GM19372 (cell line): Measurements from ENCODE around the gene PPP4R4.
"Not testable (repeated sequence)": the region's sequence is repeated elsewhere in the genome, so short reads cannot be mapped to it uniquely, and the experiment has no call there.

ENCODE experiments used
- ATAC-seq: cut with Tn5 transposase; IDR thresholded peaks from one replicate; pipeline ENCODE4 v1.9.1; 2021; ENCODE audit warnings: mild to moderate bottlenecking, low read depth, moderate library complexity; ENCODE audit not compliant: unreplicated experiment

The PPP4R4 gene

DNA sequence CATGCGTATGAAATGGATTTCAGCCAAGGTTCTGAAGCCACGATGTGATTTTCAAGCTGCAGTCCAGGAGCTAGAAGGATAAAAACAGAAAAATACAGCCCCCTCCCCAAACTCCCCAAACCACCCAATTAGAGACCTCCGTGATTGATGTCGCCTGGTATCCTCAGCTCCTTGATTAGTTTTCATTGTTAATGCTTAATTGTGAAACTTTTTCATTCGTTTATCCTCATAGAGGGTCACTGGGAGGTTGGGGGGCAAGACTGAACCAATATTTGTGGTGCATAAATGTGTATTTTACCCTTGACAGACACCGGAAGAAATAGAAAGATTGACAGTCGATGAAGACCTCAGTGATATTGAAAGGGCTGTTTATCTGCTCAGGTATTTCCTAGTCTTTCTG, 1.6 kb downstream of the PPP4R4 start:
- ATAC-seq, result no peak

DNA sequence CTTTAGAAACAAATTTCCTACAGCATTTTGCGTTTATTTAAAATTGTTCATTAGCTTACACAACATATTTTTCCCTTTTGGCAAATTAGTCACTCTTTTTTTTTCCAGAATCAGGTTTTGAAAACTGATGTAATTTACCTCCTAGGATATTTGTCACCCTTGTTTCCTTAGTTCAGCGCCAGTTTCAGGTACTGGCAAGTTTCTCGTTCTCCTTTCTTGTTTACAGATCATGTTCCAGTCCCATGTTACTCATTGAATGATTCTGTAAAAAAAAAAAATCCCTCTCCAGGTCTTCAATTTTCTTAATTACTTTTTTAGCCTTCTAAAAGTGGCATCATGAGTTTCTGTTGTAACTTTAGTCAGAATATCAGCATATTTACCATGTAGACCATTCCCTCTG, 2.7 kb downstream of the PPP4R4 start:
- ATAC-seq, result no peak

DNA sequence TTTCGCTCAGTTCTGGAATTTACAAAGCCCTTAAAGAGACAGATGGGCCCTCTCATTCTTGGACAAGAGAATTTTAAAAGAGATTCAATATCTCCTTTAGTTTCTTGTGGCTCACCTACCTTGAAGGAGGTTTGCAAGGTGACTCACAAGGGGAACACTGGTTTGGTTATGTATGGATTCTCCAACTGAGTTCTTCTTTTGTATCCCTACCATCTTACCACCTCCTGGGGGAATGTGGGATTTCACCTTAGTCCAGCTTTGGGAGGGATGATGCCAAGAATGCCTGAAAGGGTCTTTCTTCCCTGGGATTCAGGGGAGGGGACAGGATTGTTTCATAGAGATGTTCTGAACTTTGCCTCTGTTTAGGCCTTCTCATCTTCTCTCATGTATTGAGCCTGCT, 3.7 kb downstream of the PPP4R4 start:
- no peak for ATAC-seq

DNA sequence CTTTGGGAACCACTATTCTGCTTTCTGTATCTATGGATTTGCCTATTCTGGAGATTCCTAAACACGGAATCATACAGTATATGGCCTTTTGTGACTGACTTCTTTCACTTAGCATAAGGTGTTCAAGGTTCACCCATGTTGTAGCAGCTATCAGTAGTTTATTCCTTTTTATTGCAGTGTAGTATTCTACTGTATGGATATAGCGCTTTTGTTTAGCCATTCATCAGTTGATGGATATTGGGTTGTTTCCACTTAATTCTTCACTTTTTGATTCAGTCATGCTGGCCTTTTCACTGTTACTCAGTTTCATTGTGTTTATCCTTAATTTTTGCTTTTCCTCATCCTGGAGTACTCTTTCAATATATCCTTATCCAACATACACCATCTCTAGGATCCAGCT, 5.1 kb downstream of the PPP4R4 start:
- ATAC-seq, result no peak

DNA sequence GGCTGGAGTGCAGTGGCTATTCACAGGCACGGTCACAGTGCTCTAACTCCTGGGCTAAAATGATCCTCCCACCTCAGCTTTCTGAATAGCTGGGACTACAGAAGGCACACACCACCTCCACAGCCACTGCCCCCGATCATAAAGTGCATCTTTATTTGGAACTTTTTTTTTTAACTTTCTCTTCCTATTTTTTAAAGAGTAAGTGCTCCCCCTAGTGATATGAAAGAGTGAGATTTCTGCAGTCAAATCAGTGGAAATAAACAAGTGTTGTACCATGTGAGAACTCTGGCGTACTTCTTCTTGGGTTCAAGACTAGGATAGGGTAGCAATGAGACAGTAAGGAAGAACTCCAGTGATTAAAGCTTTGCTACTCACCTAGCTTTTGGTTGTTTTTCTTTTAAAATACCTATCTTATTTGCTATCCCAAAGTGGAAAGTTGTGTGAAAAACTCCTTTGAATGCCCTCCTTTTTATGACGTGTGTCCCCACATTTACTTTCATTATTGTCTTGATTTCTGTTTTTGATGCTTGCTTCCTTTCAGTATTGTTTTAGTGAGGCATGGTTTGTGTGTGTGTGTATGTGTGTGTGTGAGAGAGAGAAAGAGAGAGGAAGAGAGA, 6.6 kb downstream of the PPP4R4 start:
- ATAC-seq, result peak; percentile 84

DNA sequence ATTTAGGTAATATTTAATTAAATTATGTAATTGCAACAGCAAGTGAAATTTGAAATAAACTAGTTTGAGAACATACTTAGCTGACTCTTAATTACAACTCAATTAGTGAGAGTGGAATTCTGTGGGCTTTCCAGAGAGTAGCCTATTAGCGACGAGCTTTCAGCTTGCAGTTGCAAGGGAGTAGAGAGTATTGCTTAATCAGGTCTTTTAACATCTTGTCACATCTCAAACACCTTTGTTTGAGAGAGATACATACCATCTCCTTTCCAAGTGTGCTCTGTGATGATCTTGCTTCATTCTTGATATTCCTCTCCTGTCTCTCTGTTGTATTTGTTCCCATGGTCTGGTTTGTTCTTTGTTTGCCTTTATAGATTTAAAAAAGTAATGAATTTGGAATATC, 7.7 kb downstream of the PPP4R4 start:
- ATAC-seq, result no peak

DNA sequence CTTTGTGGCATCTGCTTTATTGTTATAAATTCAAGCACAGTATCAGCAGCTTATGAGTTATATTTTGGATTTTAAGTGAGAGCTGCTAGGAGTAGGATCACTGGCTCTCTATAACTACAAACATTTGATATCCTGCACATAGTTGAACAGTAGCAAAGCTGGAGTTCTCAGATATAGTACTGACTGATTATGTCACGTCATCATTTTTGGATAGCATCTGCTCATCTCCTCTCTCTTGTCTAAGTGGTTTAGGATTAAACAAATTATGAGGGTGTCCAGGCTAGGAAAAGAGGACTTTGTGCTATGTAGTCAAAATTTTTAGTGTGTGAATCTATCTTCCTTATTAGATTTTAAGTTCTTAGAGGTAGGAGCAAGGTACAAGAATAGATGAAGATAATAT, 18.4 kb downstream of the PPP4R4 start:
- no peak for ATAC-seq

DNA sequence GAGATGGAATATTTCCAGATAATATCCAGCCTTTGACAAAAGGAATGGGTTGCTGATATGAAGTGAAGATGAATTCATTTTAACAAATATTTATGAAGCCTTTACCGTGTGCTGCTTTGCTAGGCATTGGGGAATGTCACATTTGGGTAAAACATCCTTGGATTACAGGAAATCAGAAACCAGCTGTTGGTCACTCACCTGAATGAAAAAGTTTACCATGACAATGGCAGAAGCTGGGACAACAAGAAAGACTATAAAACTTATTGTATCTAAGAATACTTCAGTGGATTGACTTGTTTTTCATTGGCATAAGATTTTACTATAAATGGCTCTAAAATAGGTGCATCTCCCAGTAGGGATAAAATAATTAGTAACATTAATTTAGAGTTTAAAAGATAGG, 19.7 kb downstream of the PPP4R4 start:
- no peak for ATAC-seq

DNA sequence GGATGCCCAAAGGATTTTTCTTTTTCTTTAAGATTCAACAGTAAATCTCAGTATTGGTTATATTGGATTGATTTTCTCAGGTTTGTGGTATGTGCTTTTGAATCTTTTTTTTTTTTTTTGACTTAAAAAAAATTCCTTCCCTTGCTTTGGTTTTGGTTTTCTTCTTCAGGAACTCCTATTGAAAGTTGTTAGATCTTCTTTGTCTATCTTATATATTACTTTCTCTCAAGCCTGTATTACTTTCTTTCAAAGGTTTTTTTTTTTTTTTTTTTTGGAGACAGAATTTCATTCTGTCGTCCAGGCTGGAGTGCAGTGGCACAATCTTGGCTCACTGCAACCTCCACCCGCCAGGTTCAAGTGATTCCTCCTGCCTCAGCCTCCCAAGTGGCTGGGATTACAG, 21.9 kb downstream of the PPP4R4 start:
- ATAC-seq, result no peak

DNA sequence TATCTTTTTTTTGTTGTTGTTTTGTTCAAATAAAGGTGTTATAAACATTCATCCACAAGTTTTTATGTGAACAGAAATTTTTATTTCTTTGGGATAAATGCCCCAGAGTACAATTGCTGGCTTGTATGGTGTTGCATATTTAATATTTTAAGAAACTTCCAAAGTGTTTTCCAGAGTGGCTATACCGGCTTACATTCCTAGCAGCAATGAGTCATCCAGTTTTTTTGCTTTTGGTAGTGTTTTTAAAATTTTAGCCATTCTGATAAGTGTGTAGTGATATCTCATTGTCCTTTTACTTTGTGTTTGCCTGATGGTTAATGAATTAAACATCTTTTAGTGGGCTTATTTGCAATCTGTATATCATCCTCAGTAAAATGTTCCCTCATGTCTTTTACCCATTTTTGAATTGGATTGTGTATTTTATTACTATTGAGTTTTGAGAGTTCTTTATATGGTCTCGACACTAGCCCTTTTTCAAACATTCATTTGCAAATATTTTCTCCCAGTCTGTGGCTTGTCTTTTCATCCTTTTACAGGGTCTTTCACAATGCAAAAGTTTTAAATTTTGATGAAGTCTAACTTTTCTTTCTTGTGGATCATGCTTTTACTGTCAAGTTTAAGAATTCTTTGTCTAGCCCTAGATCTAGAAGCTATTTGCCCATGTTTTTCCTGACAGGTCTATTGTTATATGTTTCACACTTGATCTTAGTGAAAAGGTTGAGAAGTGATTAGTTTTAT, 29.5 kb downstream of the PPP4R4 start:
- ATAC-seq, result no peak

DNA sequence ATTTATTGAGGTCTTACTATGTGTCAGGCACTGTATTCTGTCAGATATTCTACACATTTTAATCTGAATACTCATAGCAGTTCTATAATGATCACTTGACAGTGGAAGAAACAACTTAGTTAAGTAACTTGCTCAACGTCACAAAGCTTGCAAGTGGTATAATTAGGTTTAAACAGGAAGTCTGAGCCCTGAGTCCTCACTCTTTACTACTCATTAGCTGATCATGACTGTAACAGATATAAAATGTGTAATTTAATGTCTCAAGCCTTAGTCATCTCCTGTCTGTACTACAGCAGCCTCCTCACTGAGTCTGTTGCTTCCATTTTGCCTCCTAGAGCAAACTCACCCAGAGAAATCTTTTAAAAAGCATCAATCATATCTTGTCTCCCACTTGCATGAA, 38.9 kb downstream of the PPP4R4 start:
- ATAC-seq, result no peak

DNA sequence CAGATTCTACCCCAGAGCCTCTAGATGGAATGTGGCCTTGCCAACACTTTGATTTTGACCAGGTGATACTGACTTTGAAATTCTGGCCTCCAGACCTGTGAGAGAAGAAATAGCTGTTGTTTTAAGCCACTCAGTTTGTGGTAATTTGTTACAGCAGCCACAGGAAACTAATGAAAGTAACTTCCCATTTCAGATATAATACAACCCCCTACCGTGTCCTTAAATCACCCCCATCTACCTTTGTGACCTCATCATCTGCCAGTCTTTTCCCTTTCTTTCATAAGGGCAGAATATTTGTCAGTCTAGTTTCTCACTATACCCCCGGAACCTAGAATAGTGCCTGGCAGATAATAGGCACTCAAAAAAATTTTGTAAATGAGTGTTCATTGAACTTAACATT, 39.6 kb downstream of the PPP4R4 start:
- no peak for ATAC-seq

DNA sequence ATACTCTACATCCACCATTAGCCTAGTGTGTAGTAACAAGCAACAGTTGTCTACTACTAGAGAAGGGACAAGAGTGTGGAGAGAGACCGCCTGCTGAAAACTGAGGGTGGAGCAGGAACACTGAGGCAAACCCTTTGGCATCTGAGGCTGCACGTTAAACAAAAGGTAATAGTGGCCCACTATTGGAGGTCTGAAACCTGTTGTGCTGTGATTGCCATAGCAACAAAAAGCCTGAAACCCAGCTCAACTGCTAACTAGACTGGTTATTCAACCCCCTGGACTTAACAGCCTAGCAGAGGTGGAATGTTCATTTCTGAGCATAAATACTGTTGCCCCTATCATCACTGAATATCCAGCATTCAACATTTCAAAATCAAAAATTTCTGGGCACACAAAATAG, 43.0 kb downstream of the PPP4R4 start:
- ATAC-seq, result no peak

DNA sequence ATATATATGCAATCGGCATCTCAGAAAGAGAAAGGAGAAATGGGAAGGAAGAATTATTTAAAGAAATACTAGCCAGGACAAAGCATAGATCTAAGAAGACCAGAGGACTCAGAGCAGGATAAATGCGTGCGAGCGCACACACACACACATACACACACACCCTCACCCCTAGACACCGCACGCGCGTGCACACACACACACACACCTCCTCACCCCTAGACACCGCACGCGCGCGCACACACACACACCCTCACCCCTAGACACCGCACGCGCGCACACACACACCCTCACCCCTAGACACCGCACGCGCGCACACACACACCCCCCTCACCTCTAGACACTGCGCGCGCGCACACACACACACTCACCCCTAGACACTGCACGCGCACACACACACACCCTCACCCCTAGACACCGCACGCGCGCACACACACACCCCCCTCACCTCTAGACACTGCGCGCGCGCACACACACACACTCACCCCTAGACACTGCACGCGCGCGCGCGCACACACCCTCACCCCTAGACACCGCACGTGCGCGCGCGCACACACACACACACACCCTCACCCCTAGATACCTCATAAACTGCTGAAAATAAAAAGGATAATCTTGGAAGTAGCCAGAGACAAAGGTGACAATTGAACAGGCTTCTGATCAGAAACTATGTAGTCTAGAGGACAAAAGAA, 44.2 kb downstream of the PPP4R4 start:
- ATAC-seq, result not testable (repeated sequence)

DNA sequence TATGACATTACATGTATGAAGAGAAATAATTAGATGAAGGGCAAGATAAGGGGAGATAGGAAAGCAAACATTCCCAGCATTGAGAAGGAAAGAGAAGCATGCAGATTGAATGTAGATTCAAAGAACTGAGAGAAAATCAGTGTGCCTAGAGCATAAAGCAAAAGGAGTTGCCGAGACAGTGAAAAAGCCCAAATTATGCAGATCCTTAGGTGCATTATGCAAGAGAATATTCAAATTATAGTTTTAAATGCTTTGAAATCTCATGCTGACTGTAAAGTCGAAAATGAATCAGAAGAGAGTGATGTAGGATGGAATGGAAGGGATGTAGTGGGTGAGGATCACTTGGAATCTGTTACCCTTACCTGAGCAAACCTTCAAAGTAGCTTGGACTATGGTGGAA, 49.9 kb downstream of the PPP4R4 start:
- ATAC-seq, result no peak

DNA sequence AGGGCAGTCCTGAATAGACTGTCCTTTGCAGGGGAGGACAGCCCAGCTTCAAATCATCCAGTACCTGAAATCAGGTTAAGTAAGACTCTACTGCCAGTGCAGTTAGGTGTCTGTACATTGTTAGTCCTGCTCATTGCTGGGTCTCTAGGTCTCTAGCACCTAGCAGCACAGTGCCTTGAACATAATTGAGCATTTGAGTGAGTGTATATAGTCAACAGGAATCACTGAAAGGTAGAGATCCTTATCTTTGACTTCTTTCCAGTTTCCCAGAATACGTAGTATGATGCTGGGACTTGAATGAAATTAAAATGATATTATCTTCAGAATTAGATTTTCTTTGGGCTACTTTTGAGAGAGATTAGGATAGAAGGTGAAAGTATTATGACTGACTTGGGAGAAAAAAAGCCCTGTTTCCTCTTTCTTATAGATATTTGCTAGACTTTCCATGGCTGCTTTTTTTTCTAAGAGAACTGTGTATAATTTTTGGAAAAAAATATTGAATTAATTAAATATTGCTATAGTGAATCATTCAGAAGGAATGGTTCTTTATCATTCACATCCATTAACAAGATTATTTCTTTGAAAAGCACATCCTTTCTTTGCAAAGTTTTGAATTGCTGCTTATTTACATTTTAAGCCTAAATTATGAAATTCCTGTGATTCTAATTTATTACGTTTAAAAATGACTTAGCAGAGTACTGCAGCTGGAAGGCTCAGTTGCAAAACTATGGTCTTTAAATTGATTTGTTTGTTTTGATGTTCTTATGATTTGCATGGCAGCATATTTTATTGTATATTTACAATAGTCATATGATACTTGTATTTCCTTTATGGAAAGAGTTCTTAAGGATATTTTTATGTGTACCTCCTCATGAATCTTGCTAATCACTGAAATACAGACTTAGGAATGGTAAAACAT, 51.6 kb downstream of the PPP4R4 start:
- ATAC-seq, result no peak

DNA sequence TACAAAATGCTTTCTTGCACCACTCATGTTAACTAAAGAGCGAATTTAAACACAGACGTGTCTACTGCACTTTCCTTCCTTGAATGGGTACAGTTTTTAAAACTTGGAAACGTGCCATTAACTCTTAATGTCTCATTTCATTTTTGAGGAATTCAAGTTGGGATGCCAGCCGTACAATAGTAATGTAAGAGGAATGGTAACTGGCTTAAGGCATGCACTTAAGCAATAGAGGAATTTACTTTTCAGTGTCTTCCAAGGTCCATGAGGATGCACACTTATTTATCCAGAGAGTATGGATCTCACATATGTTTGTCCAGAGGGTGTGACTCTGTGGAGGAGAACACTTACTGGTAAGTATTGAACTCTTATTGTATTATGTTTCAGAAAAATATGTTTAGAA, 52.9 kb downstream of the PPP4R4 start:
- ATAC-seq, result no peak

DNA sequence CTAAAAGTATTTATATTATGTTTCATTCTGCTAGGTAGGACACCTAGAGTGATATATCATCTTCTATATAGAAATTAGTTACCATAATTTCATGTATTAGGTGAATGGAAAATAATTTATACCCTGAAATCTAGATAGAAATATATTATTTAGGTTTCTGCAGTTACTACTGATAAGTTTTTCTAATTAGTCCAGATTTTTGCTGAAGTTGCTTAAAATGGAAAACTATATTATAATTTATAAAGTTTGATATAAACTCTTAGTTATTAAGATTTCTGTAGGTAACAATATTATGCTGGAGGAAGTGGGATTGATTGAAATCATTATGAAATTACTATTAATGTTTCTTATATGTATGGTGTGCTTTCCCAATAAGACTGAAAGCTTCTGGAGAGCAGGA, 62.9 kb downstream of the PPP4R4 start:
- no peak for ATAC-seq

DNA sequence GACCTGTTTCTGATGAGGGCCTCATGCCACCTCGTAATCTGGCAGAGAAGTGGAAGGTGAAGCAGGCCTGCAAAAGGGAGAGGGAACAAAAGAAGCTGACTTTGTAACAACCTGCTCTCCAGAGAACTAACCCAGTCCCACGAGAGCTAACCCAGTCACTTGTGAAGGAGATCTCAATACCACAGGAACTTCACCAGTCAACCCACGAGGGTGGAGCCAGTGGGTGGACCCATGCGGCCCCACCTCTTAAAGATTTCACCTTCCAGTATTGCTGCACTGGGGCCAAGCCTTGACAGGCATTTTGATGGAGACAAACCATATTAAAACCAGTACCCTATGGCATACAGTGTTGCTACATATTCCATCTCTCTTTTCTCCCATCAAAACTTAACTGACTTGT, 63.9 kb downstream of the PPP4R4 start:
- ATAC-seq, result no peak

DNA sequence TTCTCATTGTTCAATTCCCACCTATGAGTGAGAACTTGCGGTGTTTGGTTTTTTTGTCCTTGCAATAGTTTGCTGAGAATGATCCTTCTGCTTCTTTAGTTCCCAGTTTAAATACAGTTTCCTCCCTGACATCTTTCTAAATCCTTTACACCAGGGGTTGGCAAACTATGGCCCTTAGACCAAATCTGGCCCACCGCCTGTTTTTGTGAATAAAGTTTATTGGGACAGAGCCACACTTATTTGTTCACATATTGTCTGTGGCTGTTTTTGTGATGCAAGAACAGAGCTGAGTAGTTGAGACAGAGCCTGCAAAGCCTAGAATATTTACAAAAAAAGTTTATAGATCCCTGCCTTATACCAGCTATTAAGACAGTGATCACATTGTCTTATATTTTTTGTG, 65.3 kb downstream of the PPP4R4 start:
- ATAC-seq, result no peak

DNA sequence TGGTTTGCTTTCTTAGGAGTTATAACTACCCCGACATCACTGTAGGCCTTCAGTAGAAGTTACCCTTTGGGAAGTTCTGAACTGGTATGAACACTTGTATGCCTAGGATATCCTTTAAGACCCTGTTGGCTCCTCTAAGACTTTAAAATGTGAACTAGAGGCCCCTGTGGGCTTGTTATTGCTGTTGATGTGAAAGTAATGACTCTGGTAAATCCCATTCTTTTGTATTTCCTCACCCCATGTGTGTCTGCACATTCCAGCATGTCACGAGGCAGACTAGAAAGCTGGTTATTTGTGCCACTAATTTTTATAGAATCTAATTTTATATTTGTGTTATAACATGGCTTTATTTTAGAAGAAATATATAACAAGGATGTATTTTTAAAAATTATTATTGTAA, 70.1 kb downstream of the PPP4R4 start:
- ATAC-seq, result no peak
